NCI-H2196 treated with DMSO at 0.1 percent for 48 hours (cell line): Measurements from ENCODE around the gene SPACDR.
A peak's percentile ranks its signal among the peaks of the same experiment; 100 is the strongest.
"Not testable (repeated sequence)": the region's sequence is repeated elsewhere in the genome, so short reads cannot be mapped to it uniquely, and the experiment has no call there.

Source experiments
- DNase-seq: peaks from one replicate; lab custom pipeline; 2025; ENCODE audit not compliant: unreplicated experiment; lab: John Stamatoyannopoulos, UW

SPACDR gene

DNA sequence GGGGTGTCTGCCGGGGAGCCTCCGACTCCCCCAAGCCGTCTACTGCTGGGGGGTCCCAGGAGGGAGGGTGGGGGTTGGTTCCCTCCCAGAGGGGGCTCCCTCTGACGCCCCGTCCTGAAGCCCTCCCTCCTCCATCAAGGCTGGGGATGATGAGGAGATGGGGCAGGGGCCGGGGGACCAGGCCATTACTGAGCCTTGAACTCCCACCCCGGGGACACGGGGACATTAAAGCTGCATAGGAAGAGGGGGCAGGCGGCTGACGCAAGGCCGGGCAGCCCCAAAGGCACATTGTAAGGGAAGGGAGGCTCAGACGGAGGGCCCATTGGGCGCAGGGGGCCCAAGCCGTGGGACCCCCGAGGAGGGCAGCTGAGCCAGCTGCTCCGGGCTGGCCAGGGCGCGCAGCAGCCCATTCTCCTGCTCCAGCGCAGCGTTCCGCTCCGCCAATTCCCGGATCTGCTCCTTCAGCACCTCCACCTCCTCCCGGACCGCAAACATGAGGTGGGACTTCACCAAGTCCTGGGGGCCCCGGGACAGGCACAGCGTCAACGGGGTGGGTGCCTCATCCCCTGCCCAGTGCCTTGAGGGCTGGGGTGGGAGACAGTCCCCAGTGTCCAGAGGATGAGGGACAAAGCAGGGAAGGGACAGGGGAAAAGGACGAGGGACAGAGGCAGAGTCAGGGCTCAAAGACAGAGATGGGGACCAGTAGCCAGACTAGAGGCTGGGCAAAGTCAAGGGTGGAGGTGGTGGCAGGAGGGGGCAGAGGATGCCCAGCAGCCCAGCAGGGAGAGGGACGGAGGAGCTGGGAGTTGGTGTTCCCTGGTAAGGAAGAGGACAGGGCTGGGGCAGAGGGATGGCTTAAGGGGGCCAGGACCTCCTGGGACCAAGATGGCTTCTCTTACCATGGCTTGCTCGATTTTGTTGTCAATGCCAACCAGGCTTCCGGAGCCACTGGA is 2.9 kb upstream of the SPACDR start:
- DNase-seq = no peak

DNA sequence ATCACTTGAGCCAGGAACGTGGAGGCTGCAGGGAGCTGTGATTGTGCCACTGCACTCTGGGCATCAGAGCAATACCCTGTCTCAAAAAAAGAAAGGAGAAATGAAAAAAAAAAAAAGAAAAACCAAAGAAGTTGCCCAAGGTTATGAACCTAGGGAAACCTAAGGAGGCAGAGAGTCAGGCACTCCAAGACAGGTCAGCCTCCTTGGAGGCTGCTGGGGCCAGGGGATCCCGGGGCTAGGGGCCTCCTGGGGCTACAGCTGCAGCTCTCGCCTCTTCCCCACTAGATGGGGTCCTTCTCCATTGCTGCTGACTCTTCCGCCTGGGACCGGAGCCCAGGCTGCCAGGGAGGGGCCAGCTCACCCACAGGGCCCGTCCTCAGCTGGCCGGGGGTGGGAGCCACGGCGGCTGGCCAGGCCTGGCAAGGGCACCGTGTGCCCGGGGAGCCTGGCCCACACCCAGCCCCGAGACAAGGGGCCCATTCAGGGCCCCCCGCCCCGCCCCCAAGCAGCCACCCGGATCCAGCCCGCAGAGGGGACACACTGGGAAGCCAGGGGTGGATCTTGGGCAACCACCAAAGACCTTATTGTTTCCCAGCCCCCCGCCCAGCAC is 1.7 kb upstream of the SPACDR start:
- peak; percentile 87 for DNase-seq

- DNase-seq = no peak
Observed at GRCh38 chr7:100465299-100465698, 1.2 kb upstream of the SPACDR start.

DNA sequence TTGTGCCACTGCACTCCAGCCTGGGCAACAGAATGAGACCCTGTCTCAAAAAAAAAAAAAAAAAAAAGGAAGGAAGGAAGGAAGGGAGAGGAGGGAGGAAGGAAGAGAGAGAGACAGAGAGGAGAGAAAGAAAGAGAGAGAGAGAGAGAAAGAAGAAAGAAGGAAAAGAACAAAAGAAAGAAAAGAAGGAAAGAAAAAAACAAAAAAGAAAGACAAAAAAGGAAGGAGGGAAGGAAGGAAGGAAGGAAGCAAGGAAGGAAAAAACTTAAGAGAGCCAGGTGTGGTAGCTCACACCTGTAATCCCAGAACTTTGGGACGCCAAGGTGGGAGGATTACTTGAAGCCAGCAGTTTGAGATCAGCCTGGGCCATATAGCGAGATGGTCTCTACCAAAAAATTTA is 731 bp upstream of the SPACDR start:
- no peak for DNase-seq

DNA sequence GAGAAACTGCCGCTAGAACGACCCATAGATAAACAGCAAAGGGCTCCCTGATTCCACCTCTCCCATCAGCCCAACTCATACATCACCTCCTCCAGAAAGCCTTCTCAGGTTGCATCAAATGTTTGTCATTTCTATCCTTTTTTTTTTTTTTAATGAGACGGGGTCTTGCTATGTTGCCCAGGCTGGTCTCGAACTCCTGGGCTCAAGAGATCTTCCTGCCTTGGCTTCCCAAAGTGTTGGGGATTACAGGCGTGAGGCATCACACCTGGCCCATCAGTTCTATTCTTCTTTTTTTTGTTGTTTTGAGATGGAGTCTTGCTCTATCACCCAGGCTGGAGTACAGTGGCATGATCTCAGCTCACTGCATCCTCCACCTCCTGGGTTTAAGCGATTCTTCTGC is 7.0 kb downstream of the SPACDR start:
- no peak for DNase-seq

- DNase-seq = no peak
Observed at GRCh38 chr7:100456562-100456961, 7.5 kb downstream of the SPACDR start.

DNA sequence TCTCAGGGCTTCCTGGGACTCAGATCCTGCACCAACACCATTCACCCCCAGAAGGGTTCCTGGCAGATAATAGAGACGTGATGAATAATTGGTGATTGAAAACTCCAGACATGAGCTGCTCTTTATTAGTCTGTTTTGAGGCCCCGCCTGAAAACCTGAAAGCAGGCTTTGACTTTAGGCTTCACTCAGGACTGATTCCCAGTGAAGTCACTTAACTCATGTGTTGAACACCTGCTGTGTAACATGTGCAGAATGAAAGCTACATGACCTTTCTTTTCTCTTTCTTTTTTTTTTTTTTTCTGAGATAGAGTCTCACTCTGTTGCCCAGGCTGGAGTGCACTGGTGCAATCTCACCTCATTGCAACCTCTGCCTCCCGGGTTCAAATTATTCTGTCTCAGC is 8.9 kb downstream of the SPACDR start:
- DNase-seq = no peak

GRCh38 chr7:100453854-100454253 is 10.2 kb downstream of the SPACDR start:
- DNase-seq = not testable (repeated sequence)

DNA sequence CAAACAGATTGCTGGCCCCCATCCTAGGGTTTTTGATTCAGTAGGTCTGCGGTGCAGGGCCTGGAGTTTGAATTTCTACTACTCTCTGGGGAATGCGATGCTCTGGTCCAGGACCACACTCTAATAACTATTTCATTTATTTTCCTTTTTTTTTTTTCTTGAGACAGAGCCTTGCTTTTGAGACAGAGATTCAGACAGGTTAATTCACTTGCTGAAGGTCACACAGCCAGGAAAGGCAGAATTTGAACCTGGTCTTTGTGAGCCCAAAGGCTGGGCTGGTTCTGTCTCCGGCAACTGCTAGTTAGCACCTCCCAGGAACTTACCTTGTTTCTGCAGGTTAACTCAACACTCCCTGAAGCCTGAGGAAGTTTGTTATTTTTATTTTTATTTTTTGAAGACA is 11.5 kb downstream of the SPACDR start:
- DNase-seq = no peak

DNA sequence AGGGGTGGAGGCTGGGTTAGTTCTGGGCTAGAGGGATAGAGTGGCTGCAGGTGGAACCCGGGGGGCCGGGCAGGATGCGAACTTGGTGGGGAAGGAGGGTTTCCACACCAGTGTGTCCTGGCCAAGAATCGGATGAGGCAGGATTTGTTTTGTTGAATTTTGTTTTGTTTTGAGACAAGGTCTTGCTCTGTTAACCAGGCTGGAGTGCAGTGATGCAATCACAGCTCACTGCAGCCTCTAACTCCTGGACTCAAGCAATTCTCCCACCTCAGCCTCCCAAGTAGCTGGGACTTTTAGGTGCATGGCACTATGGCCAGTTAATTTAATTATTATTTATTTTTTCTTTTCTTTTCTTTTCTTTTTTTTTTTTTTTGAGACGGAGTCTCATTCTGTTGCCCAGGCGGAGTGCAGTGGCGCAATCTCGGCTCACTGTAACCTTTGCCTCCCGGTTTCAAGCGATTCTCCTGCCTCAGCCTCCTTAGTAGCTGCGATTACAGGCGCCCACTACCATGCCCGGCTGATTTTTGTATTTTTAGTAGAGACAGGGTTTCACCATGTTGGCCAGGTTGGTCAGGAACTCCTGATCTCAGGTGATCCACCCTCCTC is 14.8 kb downstream of the SPACDR start:
- no peak for DNase-seq

- DNase-seq = not testable (repeated sequence)
Observed at GRCh38 chr7:100447363-100447762, 16.7 kb downstream of the SPACDR start.

- no peak for DNase-seq
Observed at GRCh38 chr7:100446040-100446439, 18.0 kb downstream of the SPACDR start.

DNA sequence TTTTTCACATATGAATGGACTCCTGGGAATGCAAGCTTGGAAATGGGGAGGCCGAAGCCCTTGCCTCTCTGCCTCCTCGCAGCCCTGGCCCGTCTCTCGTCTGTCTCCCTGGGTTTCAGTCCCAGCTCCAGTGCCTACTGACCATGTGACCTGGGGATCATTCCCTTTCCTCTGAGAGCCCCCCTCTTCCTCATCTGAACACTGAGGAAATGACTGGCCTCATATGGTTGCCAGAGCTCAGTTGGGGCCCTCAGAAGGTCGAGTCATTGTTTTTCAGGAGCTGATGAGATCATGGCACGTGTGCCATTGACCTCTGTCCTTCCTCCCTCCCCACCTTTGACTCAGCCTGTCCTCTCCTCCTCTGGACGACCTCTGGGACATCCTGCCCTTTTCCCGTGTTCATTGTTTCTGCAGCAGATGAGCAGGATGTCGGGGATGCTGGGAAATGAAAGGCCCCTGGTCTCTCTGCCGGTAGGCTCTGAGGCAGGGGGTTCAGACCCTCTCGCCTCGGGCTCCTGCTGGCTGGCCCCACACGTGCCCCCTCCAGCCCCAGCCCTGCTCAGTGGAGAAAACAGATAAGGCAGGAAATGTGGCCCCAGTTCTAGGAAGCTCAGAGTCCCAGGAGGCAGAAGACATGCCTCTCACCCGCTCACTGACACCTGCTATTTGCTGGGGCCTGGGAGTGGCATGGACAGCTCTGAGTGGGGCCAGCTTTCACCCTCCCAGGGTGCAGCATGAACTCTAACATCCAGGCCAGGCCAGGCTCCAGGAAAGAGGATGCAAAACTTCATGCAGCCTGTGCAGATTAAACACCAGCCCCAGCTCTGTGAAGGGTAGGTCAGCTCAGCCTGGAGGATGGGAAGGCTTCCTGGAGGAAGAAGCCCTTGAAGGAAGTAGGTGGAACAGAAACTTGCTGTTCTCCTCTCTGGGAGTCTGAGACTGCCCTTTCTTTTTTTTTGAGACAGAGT is 19.5 kb downstream of the SPACDR start:
- DNase-seq = no peak

GRCh38 chr7:100443096-100443840 is 20.8 kb downstream of the SPACDR start:
- no peak for DNase-seq

DNA sequence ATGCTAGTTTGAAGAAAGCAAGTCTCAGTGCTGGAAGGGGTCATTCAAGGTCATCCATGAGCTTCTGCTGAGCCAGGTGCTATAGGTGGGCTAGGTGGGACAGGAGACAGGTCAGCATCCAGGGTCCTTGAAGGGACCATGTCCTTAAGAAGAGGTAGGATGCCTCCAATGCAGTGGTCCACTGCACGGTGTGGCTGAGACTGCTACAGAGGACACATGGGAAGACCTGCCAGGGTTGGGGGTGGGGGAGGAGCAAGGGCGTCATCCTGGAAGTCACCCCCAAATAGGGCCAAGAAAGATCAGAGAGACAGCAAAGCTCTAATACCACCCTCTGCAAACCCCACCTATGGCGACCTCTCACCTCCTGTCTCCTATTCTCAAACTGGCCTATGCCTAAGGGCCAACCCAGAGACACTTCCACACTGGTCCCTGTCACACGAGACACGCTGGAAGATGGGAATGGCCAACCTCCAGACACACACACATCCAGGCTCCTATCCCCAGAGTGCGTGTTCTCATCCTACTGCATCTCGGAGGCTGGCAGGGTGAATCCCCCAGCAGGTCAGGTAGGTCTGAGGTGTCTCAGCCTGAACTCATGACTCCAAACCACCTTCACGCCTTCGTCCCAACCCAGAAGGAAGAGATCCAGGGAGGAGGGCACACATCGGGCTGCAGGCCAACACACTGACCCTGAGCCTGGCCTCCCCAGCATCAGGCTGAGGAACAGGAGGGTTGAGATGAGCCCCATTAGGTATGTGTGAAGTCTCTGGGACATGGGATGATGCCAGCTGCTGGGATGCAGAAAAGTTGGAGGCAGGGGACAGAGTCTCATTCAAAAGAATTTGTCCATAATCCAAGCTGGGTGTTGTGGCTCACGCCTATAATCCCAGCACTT is 22.2 kb downstream of the SPACDR start:
- DNase-seq = no peak

DNA sequence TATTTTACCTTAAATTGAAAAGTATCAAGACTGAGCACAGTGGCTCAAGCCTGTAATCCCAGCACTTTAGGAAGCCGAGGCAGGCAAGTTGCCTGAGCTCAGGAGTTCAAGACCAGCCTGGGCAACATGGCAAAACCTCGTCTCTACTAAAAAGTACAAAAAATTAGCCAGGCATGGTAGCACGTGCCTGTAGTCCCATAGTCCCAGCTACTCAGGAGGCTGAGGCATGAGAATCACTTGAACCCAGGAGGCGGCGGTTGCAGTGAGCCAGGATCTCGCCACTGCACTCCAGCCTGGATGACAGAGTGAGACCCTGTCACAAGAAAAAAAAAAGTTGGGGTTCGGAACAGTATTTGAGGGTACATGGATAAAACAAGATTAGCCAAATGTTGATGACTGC is 24.8 kb downstream of the SPACDR start:
- not testable (repeated sequence) for DNase-seq

- DNase-seq = not testable (repeated sequence)
Observed at GRCh38 chr7:100438731-100439130, 25.3 kb downstream of the SPACDR start.

DNA sequence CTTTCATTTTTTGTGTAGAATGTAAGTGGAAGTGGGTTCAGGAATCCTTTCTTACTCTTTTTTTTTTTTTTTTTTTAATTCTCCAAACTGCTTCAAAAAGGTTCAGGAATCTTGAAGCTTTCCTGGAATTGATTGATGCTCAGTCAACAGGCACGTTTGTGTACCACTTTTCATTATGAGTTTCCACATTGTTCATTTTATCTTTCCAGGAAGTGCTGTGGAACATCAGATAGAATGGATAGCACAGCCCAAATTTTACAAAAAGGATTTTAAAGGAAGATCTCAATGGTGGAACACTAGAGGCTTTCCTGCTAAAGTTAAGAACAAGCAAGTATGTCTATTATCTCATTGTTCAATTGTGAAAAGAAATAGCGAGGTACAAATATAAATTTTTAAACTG is 25.9 kb downstream of the SPACDR start:
- no peak for DNase-seq
